Forelimb muscle (tissue), 1 donor: ENCODE results near the gene PIK3C2G. TPM values are rescaled to one million over a fixed set of nuclear protein-coding genes. Genes with fewer than 3 reads are reported as not detected.
A peak's percentile ranks its signal among the peaks of the same experiment; 100 is the strongest.

Experiments used
- DNase-seq: peaks from one replicate; pipeline ENCODE4 v3.0.0-alpha.2; 2013; ENCODE audit warnings: low read depth
- polyA plus RNA-seq: library from polyadenylated mRNA; unstranded; fragments of 120-200 nt; gene quantifications from one replicate; pipeline ENCODE4 v1.2.1, GENCODE V29; 2013; ENCODE audit not compliant: insufficient read length

PIK3C2G gene
- polyA plus RNA-seq, 1 donor: 0.08 TPM

DNA sequence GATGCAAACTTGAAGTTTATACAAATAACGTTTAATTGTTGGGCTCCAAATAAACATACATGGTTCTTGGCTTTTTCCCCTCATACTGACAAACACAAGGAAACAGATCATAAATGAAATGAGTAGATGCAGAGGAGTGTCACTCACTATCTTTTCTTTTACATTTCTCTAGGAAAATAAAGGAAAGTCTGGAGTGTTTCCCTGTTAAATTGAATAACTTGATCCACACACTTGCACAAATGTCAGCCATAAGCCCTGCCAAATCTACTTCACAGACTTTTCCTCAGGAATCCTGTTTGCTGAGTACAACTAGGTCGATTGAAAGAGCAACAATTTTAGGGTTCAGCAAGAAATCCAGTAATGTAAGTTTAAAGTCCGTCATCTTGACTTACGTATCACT, 301.2 kb downstream of the PIK3C2G start:
- DNase-seq: no peak

DNA sequence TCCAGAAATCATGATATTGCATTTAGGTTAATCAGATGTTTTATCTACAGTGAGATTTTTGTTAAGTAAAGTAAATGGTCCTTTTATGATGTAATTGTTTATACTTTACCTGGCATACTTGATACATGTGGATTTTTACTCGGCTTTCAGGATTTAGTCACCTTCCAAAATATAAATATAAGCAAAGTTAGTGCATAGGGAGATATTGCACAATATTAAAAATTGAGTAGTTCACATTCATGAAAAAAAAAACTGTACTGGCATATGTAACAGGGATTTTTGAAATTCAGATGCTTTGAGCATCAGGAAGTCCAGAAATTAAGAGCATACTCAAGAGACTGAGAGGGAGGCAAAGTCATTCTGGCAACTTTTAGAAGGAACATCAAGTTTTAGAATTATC, 303.0 kb downstream of the PIK3C2G start:
- DNase-seq: no peak

DNA sequence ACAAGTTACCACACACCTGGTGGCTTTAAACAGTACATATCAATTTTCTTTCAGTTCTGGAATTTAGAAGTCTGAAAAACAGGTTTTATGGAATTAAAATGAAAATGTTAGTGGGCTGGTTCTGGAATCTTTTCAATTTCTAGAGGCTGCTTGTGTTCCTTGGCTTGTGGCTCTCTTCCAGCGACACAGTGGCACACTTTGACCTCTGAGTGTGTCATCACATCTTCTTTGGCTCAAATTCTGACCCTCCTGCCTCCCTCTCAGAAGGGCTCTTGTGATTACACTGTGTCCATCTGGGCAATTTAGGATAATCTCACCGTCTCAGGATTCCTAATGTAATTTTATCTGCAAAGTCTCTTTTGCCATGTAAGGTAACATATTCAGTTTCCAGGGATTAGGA, 306.5 kb downstream of the PIK3C2G start:
- DNase-seq: no peak

DNA sequence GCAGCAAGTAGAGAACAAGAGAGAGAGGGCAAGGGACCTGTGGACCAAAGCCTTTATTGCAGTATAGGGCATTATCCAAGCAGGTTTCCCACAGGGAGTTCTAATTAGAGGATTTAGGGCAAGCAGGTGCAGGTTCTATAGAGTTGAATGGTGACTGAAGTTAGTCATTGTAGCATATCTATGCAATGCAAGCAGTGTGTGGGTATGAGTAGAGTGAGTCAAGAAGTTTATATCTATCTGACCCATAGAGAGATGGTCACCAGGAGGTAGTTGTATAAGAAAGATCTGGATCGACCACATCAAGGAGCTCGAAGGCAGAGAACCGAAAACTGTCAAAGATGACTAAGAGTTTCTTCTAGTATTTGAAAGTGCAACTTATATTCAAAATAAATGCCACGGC, 309.2 kb downstream of the PIK3C2G start:
- no peak for DNase-seq

DNA sequence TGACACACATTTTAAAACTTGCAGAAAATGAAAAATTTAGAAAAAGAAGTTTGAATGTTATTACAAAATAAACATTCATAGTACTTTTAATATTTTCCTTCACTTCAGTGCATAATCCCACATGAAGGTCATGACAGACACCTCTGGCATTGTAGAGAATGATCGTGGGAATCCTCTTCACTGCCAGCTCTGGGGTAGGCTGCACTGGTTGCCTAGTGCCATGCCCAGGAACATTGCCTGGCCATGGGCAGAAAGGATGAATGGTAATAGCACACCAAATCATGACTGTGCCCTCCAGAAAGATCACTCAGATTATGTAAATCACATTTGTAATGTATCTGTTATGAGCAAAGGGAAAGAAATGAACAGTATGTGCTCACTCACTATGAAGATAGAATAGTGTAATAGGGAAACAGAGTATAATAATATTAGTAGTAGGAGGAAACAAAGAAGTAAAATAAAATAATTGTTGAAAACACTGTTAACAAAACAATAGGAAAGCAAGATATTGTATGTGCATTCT, 314.8 kb downstream of the PIK3C2G start:
- no peak for DNase-seq

DNA sequence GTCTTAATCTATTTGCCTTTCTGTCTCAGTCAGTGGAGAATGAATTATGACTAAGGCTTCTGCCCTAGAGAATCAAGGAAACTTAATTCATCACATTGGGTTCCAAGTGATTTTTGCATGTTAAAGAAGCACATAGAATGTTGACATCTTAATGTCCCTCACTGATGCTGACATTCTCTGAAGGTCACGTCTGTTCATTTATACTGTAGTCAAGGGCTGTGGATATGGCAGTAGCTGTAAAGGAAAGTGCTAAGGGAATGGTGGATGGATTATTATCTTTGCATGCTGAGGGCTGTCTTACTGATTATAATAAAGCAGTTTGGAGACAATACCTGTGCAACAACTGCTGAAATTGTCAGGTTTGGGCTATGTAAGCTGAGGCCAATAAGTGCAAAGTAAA, 315.3 kb downstream of the PIK3C2G start:
- DNase-seq: no peak

DNA sequence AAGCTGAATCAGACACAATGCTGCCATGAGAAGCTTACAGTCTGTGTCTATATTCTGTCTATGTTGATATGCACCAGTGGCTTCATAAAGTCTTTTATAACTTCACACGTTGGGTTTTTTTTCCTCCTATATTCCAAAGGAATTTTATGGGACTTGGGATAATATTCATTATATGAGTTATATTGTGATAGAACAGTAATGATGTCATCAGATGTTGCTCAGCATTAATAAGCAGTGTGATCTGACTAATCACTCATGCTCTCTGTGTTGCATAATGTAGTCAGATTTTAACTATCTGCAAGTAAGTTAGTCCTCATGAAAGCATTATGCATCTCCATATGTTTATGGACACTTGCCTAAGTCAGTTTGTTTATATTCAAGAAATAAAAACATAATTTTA, 316.9 kb downstream of the PIK3C2G start:
- no peak for DNase-seq

DNA sequence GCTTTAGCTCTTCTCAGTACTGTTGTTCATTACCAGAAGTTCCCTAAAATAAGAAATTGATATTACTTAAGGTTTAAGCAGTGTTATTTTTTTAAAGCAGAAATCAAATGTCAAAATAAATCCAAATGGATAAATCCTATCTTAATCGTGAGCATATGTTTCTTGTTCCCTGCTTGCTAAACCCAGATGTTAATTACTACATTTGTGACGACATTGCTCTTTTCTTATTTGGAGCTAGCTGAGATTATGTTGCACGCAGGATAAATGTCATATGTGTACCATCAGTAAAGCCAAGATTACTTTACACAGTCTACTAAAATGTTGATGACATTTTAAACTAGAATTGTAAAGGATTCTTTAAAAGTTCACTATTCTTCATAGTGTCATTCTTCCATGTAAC, 319.0 kb downstream of the PIK3C2G start:
- DNase-seq: peak; percentile 29

DNA sequence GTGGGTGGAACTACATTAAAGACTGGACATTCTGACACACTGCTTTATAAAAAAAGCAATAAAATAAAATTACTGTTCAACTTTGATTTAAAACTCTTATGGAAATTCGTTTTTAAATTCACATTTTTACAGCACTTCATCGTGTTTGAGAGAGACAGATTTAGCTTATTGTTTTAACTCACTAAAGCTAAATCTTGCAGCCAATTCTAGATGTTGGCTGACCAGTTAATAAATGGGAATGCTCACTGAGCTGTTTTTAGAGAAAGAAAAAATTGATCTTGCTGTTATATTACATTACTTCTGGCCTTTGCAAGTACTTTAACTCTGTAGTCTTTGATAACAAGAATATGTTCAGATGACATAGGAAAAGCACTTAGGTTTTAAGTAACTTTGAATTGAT, 319.4 kb downstream of the PIK3C2G start:
- DNase-seq: no peak

DNA sequence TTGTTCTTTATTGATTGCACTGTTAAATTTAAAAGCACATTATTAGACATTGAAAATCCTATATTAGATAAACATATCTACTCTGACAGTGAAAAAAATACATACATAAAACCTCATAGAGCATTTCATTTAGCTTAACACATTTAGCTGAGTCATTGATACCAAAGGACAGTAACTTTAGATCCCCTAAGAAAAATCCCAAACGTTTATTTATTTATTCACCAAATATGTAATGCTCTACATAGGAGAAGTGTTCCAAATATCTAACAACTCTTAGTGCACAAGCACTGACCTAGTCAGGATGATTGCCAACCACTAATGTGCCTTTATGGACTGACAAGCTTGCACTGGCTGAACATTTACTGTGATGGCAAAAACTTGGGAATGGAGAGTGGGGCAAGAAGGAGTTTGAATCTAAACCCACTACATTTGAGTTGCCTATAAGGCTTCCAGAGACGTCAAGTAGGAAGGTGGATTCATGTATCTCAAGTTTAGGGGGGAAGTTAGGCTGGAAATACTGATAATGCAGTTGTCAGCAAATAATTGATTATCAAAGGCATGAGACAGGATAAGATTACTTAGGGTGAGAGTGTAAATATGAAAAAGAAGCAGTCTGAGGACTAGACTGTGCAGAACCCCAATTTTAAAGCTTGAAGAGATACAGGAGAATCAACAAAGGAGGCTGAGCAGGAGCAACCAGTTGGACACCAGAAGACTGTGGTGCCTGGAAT, 320.1 kb downstream of the PIK3C2G start:
- no peak for DNase-seq

DNA sequence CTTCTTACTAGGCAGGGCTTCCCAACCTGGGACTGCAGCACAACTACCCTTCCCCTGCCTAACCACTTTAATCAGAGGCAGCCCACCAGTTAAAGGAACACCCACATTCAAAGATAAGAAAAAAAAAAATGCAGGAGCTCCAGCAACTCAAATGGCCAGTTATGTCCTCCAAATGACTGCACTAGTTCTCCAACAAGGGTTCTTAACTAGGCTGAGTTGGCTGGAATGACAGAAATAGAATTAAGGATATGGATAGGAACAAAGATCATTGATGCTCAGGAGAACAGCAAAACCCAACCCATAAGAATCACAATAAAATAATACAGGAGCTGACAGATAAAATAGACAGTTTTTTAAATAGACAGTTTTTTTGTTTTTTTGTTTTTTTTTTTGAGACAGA, 322.3 kb downstream of the PIK3C2G start:
- DNase-seq: no peak

DNA sequence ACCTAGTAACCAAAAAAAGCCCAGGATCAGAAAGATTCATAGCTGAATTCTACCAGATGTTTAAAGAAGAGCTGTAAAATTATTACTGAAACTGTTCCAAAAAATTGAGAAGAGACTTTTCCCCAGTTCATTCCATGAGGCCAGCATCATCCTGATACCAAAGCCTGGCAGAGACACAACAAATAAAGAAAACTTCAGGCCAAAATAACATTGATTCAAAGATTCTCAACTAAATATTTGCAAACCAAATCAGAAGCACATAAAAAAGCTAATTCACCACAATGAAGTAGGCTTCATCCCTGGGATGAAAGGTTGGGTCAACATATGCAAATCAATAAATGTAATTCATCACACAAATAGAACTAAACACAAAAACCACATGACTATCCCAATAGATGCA, 325.3 kb downstream of the PIK3C2G start:
- DNase-seq: no peak

DNA sequence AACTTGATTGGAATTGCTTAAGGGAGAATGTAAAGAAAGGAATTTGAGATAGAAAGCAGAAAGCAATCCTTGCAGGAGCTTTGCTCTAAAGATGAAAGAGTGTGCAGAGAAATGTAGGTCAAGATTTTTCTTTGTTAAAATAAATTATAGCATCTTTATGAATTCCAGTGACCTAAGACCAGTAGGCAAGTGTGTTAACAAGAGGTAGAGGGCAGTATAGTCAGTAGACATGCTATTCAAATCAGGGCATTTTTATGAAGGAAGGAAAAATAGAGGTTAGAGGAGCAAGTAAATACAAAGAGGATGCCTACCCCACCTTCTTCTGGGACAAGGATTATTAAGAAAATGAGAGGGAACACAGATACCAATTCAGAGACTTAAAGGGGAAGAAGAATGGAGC, 328.0 kb downstream of the PIK3C2G start:
- DNase-seq: no peak

DNA sequence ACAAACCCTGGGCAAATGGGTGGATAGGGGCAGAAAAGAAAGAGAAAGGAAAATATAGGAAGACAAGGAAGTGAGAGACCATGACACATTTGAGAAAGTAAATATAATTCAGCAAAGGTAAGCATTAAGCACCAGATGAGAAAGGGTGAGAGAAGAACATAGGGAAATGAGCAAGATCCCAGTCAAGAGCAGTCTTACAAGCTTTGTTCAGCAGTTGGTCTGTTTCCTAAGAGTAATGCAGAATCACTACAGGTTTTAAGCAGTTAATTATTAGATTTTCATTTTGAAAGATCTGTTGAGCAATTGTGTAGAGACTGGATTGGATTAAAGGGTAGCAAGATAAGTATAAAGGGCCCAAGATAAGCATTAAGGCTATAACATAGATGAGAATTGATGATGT, 330.2 kb downstream of the PIK3C2G start:
- no peak for DNase-seq

DNA sequence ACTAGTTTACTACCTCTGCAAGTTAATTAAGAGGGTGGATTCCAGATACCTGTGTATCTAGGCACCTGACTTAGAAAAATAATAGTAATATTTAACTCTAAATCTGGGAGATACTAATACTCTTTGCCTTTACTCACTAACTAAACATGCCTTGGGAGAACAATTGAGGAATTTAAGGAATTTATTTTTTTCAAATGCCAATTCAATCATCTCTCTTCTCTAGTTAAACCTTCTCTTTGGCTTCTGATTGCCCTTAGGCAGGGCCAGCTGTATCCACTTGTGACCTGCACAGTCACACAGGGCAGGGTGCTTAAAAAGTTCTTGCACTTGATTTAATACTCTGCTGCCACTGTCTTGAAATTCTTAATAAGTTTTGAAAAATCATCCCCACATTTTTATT, 334.1 kb downstream of the PIK3C2G start:
- DNase-seq: no peak

DNA sequence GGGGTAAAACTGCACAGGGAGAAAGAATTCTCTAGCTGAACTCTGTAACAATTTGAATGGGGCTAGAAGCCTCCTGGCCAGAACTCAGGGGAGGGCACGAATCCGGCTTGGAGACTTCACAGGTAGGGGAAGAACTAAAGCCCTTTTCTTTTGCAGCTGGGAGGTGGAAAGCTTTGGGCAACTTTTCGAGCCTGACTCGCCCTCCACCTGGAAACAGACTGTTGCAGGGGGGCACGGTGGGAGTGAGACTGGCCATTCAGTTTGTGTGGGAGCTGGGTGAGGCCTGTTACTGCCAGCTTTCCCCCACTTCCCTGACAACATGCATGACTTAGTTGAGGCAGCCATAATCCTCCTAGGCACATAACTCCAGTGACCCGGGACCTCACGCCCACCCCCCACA, 340.6 kb downstream of the PIK3C2G start:
- DNase-seq: no peak

DNA sequence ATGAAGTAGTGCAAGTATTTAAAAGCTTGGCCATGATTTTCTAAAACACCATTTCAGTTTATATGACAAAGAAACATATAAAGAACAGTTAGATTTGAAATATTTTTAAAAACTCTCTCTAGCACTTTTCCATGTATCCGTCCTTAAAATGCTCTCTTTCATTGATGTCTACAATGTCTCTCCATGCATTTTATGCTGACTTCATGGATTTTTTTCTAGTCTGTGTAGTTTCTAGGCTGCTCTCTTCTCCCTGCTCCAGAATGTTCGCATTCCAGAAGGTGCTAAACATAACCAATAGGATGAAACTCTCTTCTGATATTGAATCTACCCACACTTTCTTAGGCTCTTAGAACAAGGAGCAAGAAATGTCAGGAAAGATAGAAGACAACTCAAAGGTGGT, 351.7 kb downstream of the PIK3C2G start:
- DNase-seq: no peak

DNA sequence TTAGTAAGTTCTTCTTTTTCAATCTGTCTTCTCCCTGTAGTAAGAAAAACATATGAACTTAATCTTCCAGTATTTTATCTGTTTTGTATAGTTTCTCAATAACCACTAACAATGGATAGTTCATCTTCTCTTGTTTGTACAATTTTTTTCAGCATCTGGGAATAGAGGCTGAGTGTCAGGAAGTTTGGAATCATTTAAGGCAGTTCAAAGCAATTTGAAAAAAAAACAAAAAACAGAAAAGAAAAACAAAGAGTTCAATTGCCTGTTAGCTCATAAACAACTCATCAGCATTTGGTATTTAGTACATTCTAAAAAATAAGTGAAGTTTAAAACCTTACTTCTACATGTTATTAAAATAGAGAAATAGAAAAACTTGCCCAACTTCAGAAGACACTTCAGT, 359.7 kb downstream of the PIK3C2G start:
- DNase-seq: no peak

DNA sequence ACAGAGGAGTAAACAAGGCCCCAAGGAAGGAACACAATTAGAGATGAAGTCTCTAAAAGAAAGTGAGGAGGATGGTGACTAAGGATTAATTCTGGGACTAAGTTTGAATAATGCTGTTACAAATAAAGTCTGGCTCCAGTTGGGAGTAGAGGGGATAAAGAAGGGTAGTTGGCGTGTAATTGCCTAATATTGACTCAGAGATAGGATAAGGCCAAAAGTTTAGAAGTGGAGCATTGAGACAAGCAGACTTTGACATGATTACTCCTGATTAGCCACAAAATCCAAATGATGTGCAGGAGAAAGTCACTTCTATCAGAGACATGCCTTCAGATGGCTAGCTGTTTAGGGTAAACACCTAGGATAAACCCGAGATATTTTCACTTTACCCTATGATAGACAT, 368.1 kb downstream of the PIK3C2G start:
- DNase-seq: no peak

DNA sequence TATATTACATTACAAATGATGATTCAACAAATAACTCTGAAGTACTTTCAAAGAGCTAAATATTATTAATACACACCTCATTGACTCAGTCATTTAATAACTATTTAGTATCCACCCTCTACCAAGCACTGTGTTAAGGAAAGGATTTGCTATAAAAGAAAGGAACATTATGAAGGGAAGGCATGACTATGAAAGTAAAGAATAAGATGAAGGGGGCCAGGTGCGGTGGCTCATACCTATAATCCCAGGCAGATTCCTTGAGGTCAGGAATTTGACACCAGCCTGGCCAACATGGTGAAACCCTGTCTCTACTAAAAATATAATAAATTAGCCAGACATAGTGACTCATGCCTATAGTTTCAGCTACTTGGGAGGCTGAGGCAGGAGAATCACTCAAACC, 368.6 kb downstream of the PIK3C2G start:
- no peak for DNase-seq

DNA sequence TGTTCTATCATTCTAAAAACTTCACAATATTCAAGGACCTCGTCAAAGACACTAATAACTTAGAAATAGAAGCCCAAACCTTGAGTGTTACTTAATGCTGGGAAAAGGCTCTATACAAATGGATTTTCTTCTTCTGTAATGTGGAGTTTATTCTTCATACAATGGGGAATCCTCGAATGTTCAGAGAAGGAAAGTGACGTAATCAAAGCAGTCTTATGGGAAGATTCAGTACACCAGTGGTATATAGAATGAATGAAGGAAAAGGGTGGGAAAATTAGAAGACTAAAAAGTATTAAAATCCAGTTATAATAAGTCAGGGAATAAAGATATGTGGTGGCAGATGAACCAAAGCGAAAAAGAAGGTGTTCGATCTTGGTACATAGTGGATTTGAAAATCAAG, 370.0 kb downstream of the PIK3C2G start:
- no peak for DNase-seq

DNA sequence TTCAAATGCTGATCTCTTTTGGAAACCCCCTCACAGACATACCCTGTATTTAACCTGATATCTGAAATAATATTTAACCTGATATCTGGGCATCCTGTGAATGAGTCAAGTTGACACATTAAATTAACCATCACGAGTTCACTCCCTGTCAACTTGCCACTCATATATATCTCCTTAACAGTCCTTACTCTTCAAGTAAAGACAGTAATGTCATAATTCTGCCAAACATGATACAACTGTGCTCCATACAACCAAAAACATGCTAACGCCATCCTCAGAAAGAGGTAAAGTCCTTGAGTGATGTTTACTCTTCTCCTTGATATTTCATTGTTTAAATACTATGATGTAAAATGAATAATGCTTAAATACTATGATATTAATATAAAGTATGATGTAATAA, 371.5 kb downstream of the PIK3C2G start:
- no peak for DNase-seq

DNA sequence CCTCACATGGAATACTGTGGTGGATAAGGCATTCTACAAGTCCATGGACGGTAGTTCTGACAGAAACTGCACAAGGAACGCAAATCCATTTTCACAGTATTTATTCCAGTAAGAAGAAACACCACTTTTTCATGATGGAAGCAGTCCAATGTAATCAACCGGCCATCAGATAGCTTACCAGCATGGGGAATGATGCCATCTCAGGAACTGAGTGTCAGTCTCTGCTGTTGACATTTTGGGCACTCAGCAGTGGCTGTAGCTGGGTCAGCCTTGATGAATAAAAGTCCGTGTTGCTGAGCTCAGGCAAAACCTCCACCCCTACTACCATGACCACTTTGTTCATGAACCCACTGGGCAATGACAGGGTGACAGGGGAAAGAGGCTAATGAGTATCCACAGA, 373.1 kb downstream of the PIK3C2G start:
- DNase-seq: no peak

DNA sequence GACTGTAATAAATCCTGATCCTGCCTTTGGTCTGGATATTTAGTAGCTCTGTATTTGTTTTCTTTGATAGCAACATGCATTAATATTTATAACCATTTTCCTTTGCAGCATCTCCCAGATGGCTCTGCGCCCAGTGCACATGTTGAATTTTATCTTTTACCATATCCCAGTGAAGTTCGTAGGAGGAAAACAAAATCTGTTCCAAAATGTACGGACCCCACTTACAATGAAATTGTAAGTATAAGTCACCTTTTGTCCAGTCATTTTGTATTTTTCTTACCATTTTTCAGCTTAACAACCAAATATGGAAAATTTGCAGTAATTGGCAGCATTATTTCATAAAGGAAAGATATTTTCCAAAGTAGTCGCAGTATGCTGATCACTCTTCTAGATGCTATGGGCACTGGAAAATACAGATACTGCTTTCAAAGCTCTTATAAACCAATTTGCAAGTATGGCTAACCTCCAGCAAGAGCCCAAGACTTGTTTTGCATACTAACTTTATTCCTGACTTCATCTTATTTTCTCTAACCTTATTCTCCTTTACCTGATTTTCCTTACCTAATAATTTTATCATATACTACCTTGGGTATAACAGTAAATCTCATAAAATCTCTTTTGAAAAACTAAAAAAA, 379.1 kb downstream of the PIK3C2G start:
- peak; percentile 11 for DNase-seq
